HG02943 (cell line): ENCODE data around the gene WWTR1.

Source experiments
- ATAC-seq: cut with Tn5 transposase; IDR thresholded peaks from one replicate; pipeline ENCODE4 v1.9.1; 2021; ENCODE audit warnings: mild to moderate bottlenecking, low read depth, moderate library complexity; ENCODE audit not compliant: unreplicated experiment

The WWTR1 gene

DNA sequence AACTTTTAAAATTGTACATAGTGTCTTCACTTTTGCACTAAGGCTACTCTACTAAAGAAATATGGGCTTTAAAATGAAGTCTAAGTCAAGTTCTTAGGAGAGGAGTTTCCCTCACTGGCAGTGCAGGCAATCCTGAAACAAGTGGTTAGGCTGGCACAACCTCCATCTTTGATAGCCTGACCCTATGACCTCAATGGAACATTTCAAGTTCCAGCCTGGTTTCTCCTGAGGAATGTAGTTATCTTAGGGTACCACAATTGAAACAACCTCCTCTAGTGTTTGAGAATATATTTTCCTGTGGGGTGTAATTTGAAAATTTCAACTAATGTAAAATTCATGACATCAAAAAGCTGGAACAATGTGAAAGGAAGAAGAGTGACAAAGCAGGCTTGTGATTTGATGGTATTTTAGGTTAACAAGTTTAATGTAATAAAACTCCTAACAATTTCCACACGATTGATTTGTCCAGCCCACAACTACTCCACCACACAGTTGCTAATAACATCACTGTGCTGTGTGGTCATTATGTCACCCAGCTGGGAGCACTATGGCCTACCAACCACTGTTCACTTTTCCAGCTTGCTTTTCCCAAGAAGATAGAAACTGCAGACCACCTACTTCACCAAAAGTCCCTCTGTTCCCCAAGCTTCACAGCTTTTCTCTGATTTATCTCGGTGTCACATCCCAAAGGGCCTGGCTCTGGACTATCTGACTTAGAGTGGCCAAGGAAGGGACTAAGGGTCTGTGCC lies 1.8 kb downstream of the WWTR1 start:
- no peak for ATAC-seq

DNA sequence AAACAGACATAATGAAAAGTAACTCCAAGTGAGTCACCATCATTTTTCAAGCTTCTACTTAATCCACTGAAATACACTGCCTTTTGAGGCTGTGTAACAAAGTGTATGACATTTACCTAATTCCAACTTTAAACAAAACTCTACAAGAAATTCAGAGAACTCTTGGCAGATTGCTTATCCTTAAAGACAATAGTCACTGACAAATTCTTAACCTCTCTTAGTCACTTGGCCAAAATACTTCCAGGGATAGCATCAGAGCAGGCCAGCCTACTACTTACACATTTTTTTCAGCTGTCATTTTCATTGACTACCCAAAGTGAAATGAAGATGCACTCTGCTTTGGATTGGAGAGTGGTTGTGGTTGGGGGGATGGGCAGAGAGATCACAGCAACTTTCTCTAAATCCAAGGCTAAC lies 3.6 kb downstream of the WWTR1 start:
- ATAC-seq = no peak

DNA sequence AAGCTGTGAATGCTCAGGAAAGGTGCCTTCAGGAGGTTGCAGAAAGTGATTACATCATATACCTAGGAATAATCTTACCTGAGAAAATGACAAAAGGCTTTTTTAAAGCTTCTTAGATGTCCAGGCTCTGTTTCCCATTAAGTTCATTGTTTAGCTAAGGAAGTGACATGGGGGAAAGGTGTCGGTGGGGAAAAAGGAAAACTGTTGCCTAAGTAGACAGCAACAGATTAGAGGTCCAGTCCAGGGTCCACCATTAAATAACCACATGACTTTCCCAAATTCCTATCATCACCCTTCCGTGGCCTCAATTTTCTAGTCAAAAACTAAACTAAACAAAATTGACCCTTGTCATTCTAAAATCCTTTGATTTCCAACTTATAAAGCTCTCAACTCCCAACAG lies 4.3 kb downstream of the WWTR1 start:
- no peak for ATAC-seq

DNA sequence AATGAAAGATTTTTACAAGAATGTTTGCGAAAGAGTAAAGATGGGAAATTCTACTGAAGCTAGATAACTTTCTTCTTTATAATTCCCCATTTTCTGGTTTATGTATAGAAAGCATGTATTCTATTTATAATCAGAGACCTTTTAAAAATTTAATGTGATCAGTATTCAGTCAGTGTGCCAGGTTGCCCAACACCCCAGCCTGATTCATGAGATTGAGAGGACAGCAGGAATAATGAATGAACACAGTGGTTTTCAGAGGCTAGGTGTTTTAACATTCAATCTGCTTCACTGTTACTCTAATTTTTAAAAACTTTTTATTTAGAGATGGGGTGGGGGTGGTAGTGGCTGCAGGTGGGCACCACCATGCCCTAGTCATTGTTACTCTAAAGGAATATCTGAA lies 4.7 kb downstream of the WWTR1 start:
- ATAC-seq = no peak

DNA sequence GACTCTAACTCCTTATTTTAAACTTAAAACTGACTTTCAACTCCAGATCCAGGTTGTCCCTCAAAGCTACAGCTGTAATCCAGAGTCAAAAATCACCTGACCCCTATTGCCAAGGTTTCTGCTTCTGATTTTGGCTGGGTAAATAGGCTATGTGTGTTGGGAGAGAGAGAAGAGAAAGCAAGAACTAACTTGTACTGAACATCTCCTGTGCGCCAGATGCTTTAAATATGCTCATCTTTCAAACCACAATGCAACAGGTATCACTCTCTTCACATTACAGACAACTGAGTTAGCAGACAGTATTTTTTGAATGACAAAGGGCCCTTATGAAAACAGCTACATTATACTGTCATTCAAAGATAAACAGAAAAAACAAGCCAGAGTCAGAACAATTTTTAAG lies 7.0 kb downstream of the WWTR1 start:
- ATAC-seq = no peak

DNA sequence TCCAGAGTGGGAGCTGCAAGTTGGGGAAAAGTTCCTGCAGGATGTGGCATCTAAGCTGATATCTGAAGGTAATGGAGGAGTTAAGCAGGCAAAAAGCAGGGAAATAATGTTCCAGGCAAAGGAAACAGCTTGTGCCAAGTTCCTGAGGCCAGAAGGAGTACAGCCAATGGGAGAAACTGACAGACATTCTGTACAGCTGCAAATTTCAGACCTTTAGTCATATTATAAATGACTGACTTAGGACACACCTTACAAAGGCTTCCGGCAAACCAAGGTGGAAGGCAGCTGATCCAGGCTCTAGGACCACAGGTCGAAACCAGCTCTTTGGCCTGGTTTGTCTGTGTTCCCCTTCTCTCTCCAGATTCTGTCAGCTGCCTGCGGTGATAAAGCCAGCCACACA lies 9.3 kb downstream of the WWTR1 start:
- ATAC-seq = no peak

DNA sequence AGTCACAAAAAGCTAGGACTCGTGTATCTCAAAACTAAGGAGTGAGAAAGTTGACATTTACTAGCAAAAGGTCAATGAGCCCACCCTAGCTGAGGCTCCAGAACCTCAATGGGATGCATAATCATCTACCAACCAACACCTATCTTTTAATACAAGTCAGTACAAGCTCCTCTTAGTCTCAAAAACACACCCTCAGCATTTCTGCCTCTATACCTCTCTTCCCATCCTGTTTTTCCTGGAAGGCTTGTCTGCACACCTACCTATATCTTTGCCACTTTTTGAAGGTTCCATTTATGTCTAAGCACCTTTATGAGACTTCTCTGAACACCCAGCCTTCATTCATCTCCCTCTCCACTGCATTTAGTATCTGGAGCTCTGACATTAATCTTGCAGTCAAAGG lies 10.0 kb downstream of the WWTR1 start:
- no peak for ATAC-seq

DNA sequence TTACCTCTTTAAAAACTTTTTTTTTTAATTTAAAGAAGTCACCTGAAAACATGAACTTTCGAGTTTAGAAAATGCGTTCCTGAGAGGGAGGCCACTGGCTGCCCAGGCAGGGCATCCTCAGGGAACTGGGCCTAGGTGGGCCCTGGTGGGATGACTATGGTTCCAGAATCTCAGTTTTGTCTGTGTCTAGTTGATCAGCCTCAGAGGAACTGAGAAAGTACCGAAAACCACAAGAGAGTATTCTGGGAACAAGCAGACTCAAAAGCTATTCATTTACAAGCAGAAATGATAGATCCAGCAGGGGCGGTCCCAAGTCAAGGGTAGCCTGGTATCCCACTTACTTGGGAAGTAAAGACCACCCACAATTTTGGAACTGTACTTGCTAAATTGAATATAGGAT lies 10.5 kb downstream of the WWTR1 start:
- ATAC-seq = no peak

DNA sequence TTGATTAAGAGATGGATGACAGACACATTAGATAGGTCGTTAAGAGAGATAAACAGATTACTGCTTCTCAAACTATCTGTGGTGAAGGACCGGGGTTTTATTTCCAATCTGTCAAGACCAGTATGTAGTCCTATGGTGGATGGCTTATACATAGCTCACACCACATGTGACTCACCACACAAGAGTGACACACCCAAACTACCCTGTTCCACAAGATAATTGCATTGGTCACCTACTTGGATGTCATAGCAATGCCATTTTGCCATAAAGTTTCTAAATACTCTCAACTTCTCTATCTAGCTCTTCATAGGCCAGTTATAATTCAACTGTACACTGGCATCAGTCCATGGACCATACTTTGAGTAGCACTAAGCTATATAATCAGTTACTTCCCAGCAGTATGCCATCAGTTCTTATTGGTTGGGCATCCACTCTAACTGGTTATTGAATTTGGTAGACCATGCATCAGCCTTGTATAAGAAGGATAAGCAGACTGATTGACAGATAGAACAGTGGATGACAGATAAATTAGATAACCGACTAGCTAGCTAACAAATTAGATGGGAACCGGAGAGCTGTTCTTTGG lies 11.6 kb downstream of the WWTR1 start:
- ATAC-seq = no peak

DNA sequence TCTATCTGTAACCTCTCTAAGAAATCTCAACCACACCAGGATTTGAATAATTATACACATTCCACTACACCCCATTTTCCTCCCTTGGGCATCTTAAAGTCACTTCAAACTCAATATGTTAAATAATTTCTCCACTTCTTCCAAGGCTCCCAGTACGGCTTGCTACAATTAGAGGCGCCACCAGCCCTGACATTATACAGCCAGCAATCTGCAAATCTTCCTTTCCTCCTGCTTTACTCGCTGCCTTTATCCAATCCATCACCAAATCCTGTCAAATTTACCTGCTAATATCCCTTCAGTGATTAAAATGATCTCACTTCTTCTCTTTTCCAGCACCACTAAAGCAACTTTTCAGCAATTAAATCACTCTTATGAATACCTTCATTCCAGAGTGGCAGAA lies 13.9 kb downstream of the WWTR1 start:
- ATAC-seq = no peak

DNA sequence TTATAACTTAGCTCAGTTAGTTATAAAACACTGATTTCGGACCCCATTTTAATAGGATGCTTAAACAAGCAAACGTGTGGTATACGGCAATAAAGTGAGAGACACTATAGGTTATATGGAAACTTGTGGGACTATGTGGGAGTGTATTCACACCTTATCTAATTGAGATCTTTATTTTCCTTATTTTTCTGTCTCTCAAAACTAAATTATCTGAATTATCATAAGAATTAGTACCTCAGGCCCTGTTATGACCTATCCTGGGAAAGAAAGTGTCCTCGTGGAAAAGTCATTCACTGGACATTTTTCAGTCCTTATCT lies 14.4 kb downstream of the WWTR1 start:
- ATAC-seq = no peak

DNA sequence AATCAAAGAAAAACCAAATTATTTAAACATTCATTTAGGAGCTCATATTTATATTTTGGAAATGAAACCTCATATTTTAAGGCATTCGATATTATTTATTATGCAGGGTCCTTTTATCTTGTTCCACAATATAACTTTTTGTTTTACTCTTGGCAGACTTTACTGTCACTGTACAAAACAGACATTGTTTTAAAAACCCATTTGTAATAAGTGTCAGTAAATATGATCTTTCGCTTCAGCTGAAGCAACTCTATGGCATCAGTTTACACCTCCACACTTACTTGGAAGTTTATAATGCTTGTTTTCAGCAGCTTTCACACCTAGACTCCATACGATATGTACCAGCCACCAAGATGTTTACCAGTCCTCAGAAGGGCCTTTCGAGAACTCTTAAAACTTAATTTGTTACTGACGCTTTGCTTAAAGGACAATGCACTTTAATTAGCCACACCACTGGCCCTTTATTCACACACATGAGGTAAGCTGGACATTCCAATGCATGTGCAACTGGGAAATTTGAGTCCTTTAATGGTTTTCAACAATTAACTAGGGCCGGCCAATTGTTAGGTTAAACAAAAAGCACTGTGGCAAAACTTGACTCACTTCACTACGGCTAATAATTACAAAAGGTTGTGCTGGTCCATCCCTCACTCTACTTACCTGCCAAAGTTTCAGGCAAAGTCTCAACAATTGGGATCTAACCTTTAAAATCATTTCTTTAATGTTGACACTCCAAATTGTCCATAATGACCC lies 16.7 kb downstream of the WWTR1 start:
- no peak for ATAC-seq

DNA sequence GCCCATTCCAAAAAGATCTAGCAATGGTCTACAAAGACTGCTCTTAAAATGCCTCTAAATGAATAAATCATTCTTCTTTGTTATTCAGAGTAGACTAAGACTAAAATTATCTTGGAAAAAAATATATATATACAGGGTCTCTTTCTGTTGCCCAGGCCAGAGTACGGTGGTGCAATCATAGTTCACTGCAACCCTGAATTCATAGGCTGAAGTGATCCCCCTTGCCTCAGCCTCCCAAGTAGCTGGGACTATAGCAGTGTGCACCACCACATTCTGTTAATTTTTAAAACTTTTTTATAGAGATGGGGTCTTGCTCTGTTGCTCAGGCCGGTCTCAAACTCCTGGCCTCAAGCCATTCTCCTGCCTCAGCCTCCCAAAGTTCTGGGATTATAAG lies 18.7 kb downstream of the WWTR1 start:
- no peak for ATAC-seq

DNA sequence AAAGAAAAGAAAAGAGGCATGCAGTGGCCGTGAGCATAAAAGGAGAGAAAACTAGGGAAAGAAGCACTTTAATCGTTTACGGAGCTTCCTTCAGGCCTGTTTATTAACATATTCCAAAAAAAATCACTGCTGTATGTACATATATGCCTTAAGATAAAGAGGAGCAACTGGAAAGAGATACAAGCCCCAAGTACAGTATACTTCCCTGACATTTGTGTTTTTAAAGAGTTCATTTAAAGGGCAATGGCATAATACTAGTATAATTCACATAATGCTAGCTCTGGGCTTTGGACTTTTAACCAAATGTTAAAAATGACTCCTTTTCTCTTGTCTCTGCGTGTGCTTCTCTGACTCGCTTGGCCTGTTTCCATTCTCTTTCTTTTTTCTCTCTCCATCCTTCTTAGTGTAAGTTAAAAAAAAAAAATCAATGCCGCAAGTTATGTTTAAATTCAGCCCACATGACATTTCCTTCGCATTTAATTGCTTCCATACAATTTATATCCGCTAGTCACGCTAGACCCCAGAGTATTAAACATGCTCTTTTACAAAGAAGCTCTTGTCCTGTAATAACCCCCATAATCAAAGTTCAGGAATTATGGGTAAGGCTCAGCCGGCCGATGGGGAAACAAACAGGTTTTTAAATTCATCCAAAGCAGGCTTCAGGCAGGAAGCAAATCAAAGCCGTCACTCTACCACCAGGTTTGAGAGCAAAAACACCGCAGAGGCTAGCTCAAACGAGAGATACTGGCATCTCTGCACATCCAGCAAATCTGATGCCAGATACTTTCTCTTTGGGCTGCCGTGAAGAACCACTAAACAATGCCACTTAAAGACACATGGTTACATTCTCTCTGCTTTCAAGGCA lies 19.4 kb downstream of the WWTR1 start:
- no peak for ATAC-seq

DNA sequence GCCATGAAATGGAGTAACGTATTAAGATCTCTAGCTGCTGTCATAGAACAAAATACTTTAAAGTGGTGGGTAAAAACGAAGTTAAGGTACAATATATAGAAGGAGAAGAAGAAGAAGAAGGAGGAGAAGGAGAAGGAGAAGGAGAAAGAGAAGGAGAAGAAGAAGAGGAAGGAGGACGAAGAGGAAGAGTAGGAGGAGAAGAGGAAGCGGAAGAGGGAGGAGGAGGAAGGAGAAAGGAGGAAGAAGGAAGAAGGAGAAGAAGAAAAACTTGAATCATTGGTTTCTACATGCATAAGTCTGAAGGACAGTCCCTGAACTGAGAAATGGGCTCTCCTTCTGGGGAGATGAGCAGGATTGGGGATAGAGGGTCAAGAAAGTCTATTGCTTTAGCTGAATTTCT lies 22.4 kb downstream of the WWTR1 start:
- ATAC-seq = no peak

DNA sequence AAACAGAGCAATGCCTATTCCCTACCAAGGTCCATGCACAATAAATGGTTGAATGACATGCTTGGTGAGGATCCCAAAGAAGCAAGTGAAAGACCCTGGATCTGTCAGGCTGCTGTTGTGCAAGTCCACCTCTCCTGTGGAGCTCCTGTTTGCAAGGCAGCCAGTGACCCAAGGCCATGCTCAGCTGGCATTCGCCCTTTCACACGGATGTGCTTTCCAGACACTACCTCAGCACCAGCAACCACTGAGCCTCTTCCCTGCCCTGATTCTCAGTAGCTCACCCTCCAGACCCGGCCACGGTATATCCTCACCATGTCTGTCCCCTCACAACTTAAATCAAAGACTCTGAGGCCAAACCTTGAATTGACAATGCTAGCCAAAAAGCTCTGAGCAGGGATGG lies 23.3 kb downstream of the WWTR1 start:
- no peak for ATAC-seq

DNA sequence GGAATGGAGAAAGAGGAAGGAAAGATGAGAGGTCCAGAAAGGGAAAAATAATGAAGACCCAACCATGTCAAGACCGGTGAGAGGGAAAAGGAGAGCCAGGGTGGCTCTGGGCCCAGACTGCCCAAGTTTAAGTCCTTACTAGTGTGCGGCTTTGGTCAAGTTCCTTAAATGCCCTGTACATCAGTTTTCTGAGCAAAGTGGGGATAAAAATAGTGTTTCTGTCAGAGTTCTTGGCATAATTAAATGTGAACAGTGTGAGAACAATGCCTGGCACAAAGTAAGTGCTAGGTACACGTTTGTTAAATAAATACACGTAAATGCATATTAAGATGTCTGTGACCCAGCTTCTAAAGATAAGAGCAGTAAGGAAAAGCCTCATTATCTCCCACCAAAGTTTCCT lies 23.8 kb downstream of the WWTR1 start:
- no peak for ATAC-seq

DNA sequence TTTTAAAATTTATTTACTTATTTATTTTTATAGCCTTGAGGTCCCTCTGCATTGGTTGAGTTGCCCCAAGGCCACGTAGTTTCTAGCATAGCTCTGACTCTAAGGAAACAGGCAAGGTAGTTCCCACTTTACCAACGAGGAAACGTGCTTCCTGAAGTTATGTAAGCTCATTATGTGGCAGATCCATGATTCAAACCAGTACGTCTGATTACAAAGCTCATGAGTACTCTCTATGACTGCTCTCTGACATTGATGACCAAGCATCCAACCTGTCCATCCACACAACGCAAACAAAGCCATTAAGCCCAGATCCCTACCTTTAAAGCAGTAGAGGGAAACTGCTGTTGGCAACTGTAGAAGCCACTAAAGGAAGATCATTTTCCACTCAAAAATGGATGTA lies 25.6 kb downstream of the WWTR1 start:
- ATAC-seq = no peak

DNA sequence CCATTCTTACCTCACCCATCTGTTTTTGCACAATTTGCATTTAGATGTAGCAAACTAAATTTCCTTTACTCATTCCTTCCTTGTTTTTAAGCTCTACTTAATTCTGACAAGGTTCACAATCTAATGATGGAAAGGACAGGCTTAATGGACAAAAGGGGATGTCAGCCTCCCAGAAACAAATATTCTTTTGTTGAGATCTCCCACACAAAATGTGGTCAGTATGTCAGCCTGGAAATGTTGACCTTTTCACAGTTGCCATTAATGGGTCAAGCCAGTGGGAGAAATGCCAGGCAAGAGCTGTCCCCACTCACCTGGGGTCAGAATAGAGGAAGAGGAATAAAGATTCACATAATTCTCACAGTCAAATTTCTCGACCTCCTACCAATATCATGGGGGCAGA lies 27.0 kb downstream of the WWTR1 start:
- no peak for ATAC-seq

DNA sequence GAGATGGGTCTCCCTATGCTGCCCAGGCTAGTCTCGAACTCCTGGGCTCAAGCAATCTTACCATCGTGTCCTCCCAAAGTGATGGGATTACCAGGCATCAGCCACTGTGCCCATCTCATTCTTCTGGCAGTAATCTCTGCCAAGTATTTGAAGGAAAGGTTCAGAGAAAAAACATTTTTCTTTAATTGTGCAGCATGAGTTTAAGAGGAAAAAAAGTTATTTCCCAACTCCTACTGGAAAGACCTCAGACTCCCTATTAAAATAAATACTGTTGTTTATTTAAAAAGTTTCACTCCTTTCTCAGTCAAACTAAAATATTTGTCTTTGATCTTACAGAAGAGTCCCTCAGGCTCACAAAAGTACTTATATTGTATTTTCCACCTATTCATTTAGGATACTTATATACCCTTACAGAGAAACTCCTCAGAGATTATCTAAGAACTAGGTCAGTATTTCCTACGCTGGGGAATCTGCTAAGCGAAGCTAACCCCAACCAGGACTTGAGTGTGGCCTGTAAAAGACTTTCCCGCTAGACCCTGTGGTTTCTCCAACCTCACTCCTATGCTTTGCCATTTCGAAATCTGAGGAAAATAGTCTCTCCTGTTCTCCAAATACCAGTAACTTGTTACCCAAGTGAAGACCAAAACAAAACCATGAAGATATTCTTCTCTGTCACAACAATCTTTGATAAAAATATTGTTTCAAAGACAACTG lies 28.7 kb downstream of the WWTR1 start:
- ATAC-seq = no peak

DNA sequence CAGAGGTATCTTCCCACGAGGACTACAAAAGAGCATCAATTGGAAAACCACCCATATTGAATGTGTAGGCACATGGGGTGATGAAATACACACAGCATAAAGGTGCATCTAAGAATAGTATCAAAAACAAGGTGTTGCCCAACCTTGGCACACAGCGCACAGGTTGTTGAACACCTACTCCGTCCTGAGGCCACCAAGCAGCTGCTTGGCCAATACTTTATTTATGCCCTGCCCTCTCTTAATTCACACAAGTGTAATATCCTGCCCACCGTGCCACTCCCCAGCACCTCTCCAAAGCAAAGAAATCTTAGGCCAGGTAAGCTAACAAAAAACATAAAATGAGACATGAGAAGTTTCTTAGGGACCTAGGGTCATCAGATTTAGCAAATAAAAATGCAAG lies 31.2 kb downstream of the WWTR1 start:
- ATAC-seq = no peak
